Thoracic aorta (tissue), 2 donors: ENCODE data around the gene CACNA2D2. TPM values are rescaled to one million over a fixed set of nuclear protein-coding genes. Genes with fewer than 3 reads are reported as not detected.

Source experiments
- ATAC-seq: fragments of 150-250 bp; one replicate; pipeline ENCODE4 v1.8.0; 2017; ENCODE audit warnings: low read depth; ENCODE audit not compliant: insufficient number of reproducible peaks, low FRiP score
- DNase-seq: peaks from one replicate; pipeline ENCODE4 v3.0.0-alpha.2; 2020; ENCODE audit warnings: low spot score
- H3K27ac ChIP-seq, 2 donors: fragments of 200-600 bp; sonication (generic); 1 replicate in 1 of 2; 2 replicates in 1 of 2; pipeline ENCODE4 v1.5.1; 2016; ENCODE audit warnings: mild to moderate bottlenecking in 2 of 2, moderate library complexity in 2 of 2
- H3K27me3 ChIP-seq: fragments of 200-600 bp; sonication (generic); replicated peaks from 2 replicates; pipeline ENCODE4 v1.6.0; 2016; ENCODE audit warnings: mild to moderate bottlenecking; ENCODE audit not compliant: insufficient read depth
- H3K36me3 ChIP-seq: fragments of 200-600 bp; sonication (generic); one replicate; pipeline ENCODE4 v1.5.1; 2016
- H3K4me1 ChIP-seq, 2 donors: fragments of 200-600 bp; sonication (generic); 1 replicate in 1 of 2; 2 replicates in 1 of 2; pipeline versions ENCODE4 v1.5.1 to v1.6.0; 2016; ENCODE audit warnings: low read depth in 2 of 2, mild to moderate bottlenecking in 1 of 2; ENCODE audit not compliant: control insufficient read depth in 1 of 2
- H3K4me3 ChIP-seq: fragments of 200-600 bp; sonication (generic); 2 replicates; pipeline ENCODE4 v1.5.1; 2016; ENCODE audit warnings: mild to moderate bottlenecking
- H3K9me3 ChIP-seq: fragments of 200-600 bp; sonication (generic); 2 replicates; pipeline ENCODE4 v1.5.1; 2016
- total RNA-seq, 2 donors: library from RNA; depleted of rRNA; stranded (reverse); fragments of >200 nt; gene quantifications; one replicate each; pipeline versions ENCODE4 v1.1.0 to v1.2.3, GENCODE V29; 2016
- TF ChIP-seq, protein P1 (sequence below): fragments of 200-600 bp; sonication (generic); IDR thresholded peaks from one replicate; pipeline ENCODE4 v1.5.1; 2019; ENCODE audit warnings: antibody characterized with exemption

The CACNA2D2 gene
- total RNA-seq, 2 donors from 2014 or later = 2.3 to 4.2 TPM

DNA sequence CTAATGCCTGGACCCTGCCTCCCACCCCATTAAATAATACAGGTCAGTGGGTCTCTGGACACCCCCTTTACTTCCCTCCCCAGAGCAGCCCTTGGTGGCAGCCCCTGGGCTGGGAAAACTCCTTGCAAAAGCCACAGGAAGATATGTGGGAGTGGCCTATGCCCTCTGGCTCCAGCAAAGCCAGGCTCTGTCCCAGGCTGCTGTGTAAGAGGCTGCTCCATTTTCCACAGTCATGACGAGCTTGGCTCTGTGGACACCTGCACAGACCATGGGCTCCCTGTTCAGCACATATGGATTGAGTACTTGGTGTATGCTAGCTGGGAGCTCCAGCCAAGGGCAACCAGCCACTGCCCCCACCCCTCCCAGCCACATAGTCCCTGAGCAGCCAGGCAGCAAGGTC is 13.0 kb downstream of the CACNA2D2 start:
- no peak for DNase-seq
- H3K27me3 ChIP-seq = no peaks in the 10 kb centered on the region
- H3K4me1 ChIP-seq = no peaks in the 10 kb centered on the region
- no peaks in the 10 kb centered on the region for H3K9me3 ChIP-seq
- H3K27ac ChIP-seq = no peak overlapping the region
- no peaks in the 10 kb centered on the region for H3K36me3 ChIP-seq
- no peak for ATAC-seq
- TF ChIP-seq, protein P1, sequence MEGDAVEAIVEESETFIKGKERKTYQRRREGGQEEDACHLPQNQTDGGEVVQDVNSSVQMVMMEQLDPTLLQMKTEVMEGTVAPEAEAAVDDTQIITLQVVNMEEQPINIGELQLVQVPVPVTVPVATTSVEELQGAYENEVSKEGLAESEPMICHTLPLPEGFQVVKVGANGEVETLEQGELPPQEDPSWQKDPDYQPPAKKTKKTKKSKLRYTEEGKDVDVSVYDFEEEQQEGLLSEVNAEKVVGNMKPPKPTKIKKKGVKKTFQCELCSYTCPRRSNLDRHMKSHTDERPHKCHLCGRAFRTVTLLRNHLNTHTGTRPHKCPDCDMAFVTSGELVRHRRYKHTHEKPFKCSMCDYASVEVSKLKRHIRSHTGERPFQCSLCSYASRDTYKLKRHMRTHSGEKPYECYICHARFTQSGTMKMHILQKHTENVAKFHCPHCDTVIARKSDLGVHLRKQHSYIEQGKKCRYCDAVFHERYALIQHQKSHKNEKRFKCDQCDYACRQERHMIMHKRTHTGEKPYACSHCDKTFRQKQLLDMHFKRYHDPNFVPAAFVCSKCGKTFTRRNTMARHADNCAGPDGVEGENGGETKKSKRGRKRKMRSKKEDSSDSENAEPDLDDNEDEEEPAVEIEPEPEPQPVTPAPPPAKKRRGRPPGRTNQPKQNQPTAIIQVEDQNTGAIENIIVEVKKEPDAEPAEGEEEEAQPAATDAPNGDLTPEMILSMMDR = no peak
- H3K4me3 ChIP-seq = no peak overlapping the region

DNA sequence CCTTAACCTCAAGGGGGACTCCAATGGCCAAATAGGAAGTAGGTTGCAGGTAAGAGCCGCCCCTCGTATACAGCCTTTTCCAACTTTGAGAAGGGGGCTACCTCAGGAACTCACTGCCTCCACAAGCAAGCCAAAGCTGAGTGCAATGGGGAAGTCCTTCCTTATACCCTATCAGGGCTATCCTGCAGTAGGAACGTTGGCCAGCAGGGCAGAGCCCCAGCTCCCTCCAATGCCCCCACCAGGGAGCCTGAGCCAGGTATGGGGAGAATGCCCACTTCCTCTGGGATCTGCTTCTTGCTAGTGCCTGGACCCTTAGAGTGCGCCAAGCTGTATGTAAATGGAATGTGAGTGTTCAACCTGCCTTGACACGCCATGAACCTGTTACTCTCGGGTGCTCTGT is 16.3 kb downstream of the CACNA2D2 start:
- TF ChIP-seq, protein P1 = no peak
- H3K4me3 ChIP-seq = no peak overlapping the region
- H3K27me3 ChIP-seq = no peaks in the 10 kb centered on the region
- H3K27ac ChIP-seq = no peak overlapping the region
- DNase-seq = no peak
- H3K9me3 ChIP-seq = no peaks in the 10 kb centered on the region
- H3K36me3 ChIP-seq = no peaks in the 10 kb centered on the region
- H3K4me1 ChIP-seq = no peaks in the 10 kb centered on the region
- ATAC-seq = no peak

GRCh38 chr3:50486219-50486888 is 17.1 kb downstream of the CACNA2D2 start:
- TF ChIP-seq, protein P1 = no peak
- ATAC-seq (no peak), DNase-seq (no peak)
- Histone ChIP-seq H3K4me1 (no peaks in the 10 kb centered on the region), H3K36me3 (no peaks in the 10 kb centered on the region), H3K27ac (no peak overlapping the region), H3K9me3 (no peaks in the 10 kb centered on the region), H3K4me3 (no peak overlapping the region), H3K27me3 (no peaks in the 10 kb centered on the region)

DNA sequence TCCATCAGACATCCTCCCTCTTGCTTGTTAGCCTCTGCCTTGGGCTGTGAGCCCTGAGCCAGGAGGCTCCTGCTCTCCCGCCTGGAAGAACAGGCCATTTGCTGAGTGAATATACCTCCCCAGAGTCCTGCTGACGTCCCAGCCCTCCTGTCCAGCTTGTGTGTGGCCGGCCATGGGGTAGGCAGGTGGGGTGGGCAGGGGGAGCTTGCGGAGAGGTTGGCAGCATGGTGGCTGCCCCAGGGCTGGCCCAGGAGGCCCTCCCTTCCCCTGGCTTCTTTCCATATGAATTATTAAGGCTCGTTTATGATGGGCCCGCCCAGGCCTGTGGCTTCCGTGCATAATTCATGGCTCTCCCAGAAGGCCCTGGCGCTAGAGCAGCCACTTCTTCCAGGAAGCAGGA is 18.7 kb downstream of the CACNA2D2 start:
- Histone ChIP-seq H3K9me3 (no peaks in the 10 kb centered on the region), H3K27ac (no peak overlapping the region), H3K36me3 (no peaks in the 10 kb centered on the region), H3K27me3 (no peaks in the 10 kb centered on the region), H3K4me3 (no peak overlapping the region), H3K4me1 (no peaks in the 10 kb centered on the region)
- TF ChIP-seq, protein P1 = no peak
- DNase-seq (no peak), ATAC-seq (no peak)

- no peak for DNase-seq
- ATAC-seq = no peak
- H3K4me3 ChIP-seq = no peak overlapping the region
Measured at GRCh38 chr3:50483374-50483773, 20.1 kb downstream of the CACNA2D2 start.

More at GRCh38 chr3:50483374-50483773, 20.1 kb downstream of the CACNA2D2 start:
- H3K27ac ChIP-seq = no peak overlapping the region
- TF ChIP-seq, protein P1 = no peak
- H3K36me3 ChIP-seq = no peaks in the 10 kb centered on the region
- no peaks in the 10 kb centered on the region for H3K4me1 ChIP-seq
- H3K9me3 ChIP-seq = no peaks in the 10 kb centered on the region
- no peaks in the 10 kb centered on the region for H3K27me3 ChIP-seq
